Esophagus (tissue), 2 donors: ENCODE results near the gene PNN. TPM values are rescaled to one million over a fixed set of nuclear protein-coding genes. Genes with fewer than 3 reads are reported as not detected.
"Not testable (repeated sequence)": the region's sequence is repeated elsewhere in the genome, so short reads cannot be mapped to it uniquely, and the experiment has no call there.

Experiments
- H3K27ac ChIP-seq, 2 donors: one replicate each; pipeline ENCODE4 v1.5.1; 2013; ENCODE audit warnings: low read depth in 2 of 2, mild to moderate bottlenecking in 2 of 2, inconsistent platforms in 1 of 2, low read length in 1 of 2, moderate library complexity in 1 of 2
- H3K27me3 ChIP-seq, 2 donors: one replicate each; pipeline ENCODE4 v1.6.1; 2013; ENCODE audit warnings: low read length in 2 of 2, control low read depth in 1 of 2, mild to moderate bottlenecking in 1 of 2; ENCODE audit not compliant: insufficient read depth in 2 of 2, control insufficient read depth in 1 of 2
- H3K36me3 ChIP-seq, 2 donors: one replicate each; pipeline ENCODE4 v1.6.1; 2013; ENCODE audit warnings: low read length in 1 of 2; ENCODE audit not compliant: control insufficient read depth in 2 of 2, insufficient read depth in 2 of 2
- H3K4me1 ChIP-seq, 2 donors: one replicate each; pipeline ENCODE4 v1.6.1; 2013; ENCODE audit warnings: low read length in 1 of 2; ENCODE audit not compliant: control insufficient read depth in 2 of 2, insufficient read depth in 2 of 2
- H3K4me3 ChIP-seq, 2 donors: one replicate each; pipeline ENCODE4 v1.5.1; 2013; ENCODE audit warnings: low read length in 2 of 2, mild to moderate bottlenecking in 2 of 2, low read depth in 1 of 2, moderate library complexity in 1 of 2
- H3K9me3 ChIP-seq, 2 donors: one replicate each; pipeline ENCODE4 v1.6.1; 2013; ENCODE audit warnings: mild to moderate bottlenecking in 2 of 2, low read depth in 1 of 2, low read length in 1 of 2, moderate library complexity in 1 of 2; ENCODE audit not compliant: control insufficient read depth in 2 of 2, insufficient read depth in 1 of 2
- WGBS, 2 donors: extraction: QIAGEN DNeasy Blood & Tissue Kit; methylation state at CpG; one replicate each; pipeline ENCODE4 v1.1.7; 2013; 5-methylcytosine and 5-hydroxymethylcytosine counted together
- polyA plus RNA-seq, 2 donors: library from polyadenylated mRNA; stranded (reverse); fragments of 200-250 nt; gene quantifications; one replicate each; pipeline ENCODE4 v1.2.3, GENCODE V29; 2013
- donor health status: healthy with polysubstance abuse.
- donor health status: Bipolar disorder and iron deficiency.

Gene PNN
- polyA plus RNA-seq, 2 donors = 29.8 to 40.5 TPM

DNA sequence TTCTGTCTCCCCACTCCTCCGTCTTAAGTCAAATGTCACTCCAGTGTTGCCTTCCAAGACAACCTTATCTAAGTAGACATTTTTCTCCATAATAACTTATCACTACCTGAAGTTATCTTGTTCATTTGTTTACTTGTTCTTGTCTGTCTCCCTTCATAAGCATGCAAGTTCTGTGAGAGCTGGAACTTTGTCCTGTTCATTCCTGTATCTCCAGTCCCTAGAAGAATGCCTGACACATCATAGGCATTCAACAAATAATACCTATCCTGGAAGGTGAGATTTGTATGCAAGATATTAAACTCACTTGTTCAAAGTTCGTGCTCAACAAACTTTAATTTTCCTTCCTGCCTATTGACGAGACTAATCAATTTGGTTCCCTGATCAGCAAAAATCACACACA is 53.0 kb downstream of the PNN start:
- 83 to 89% methylated on average over 3 of the region's 3 CpGs for WGBS, 2 donors
- no peaks in the 10 kb centered on the region for H3K9me3 ChIP-seq
- no peak overlapping the region for H3K27ac ChIP-seq
- no peaks in the 10 kb centered on the region for H3K4me1 ChIP-seq
- H3K4me3 ChIP-seq = no peak overlapping the region
- no peaks in the 10 kb centered on the region for H3K27me3 ChIP-seq
- H3K36me3 ChIP-seq = no peaks in the 10 kb centered on the region

- no peaks in the 10 kb centered on the region for H3K9me3 ChIP-seq
- H3K36me3 ChIP-seq = no peaks in the 10 kb centered on the region
- no peak overlapping the region for H3K27ac ChIP-seq
- WGBS, 2 donors = 75 to 77% methylated on average over 11 of the region's 11 CpGs
- H3K4me3 ChIP-seq = no peak overlapping the region
- no peaks in the 10 kb centered on the region for H3K4me1 ChIP-seq
- no peaks in the 10 kb centered on the region for H3K27me3 ChIP-seq
Measured at GRCh38 chr14:39228509-39229221, 53.6 kb downstream of the PNN start.

DNA sequence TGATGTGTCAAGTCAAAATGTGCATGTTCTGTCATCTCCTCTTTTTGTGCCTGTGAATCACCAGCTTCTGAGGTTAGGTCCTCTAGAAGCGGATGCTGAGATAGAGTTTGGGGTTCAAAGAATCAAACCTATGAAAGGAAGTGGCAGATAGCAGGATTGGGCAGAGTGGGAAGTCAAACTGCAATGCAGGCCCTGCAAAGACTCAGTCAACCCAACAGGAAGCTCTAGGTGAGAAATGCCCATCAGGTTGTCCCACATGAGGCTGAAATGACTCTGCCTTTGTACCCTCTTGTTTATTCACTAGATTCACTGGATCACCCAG is 54.1 kb downstream of the PNN start:
- H3K36me3 ChIP-seq = no peaks in the 10 kb centered on the region
- no peak overlapping the region for H3K4me3 ChIP-seq
- no peak overlapping the region for H3K27ac ChIP-seq
- WGBS, 2 donors = 85 to 90% methylated on average over 1 of the region's 1 CpG
- H3K4me1 ChIP-seq = no peaks in the 10 kb centered on the region
- H3K9me3 ChIP-seq = no peaks in the 10 kb centered on the region
- H3K27me3 ChIP-seq = no peaks in the 10 kb centered on the region

- no peak overlapping the region for H3K27ac ChIP-seq
- WGBS, 2 donors = 80% methylated on average over 3 of the region's 3 CpGs
Measured at GRCh38 chr14:39229601-39230110, 54.6 kb downstream of the PNN start.

GRCh38 chr14:39230416-39231035 is 55.5 kb downstream of the PNN start:
- Histone ChIP-seq H3K4me1 (no peaks in the 10 kb centered on the region), H3K4me3 (no peak overlapping the region), H3K27me3 (no peaks in the 10 kb centered on the region), H3K27ac (no peak overlapping the region), H3K36me3 (no peaks in the 10 kb centered on the region), H3K9me3 (no peaks in the 10 kb centered on the region)
- 72 to 76% methylated on average over 5 of the region's 5 CpGs for WGBS, 2 donors

More at GRCh38 chr14:39229601-39230110, 54.6 kb downstream of the PNN start:
- H3K4me3 ChIP-seq = no peak overlapping the region
- H3K9me3 ChIP-seq = no peaks in the 10 kb centered on the region
- no peaks in the 10 kb centered on the region for H3K4me1 ChIP-seq
- no peaks in the 10 kb centered on the region for H3K27me3 ChIP-seq
- H3K36me3 ChIP-seq = no peaks in the 10 kb centered on the region

DNA sequence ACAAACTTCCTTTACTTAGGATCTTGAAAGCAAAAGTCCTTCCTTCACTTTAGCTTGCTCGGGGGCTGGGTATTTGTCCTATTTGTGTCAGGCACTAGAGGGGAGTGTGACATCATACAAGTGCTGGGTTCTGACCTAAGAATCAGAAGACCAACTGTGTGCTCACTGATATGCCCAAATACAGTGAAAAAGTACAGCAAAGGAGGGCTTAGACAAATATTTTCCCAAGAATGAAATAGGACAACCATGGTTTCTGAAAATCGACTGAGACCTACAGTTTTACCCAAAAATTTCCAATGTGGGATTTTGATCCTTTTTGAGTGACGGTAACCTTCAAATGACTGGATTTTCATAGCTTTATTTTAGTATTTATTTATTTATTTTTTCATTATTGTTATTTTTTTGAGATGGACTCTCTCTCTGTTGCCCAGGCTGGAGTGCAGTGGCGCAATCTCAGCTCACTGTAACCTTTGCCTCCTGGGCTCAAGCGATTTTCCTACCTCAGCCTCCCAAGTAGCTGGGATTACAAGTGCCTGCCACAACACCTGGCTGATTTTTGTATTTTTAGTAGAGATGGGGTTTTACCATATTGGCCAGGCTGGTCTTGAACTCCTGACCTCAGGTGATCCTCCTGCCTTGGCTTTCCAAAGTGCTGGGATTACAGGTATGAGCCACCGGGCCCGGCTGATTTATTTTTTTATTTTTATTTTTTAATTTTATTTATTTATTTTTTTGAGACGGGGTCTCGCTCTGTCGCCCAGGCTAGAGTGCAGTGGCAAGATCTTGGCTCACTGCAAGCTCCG is 56.9 kb downstream of the PNN start:
- not testable (repeated sequence) for H3K4me1 ChIP-seq, H3K36me3 ChIP-seq, H3K27ac ChIP-seq, H3K4me3 ChIP-seq, H3K9me3 ChIP-seq, H3K27me3 ChIP-seq
- WGBS, 2 donors = 89 to 90% methylated on average over 11 of the region's 11 CpGs

Other genes starting within 250 kb of the PNN start
- 10 to 100 TPM in 1 of 2 donors, 1 to 10 TPM in 1; 5.9 to 12.2 TPM for gene SEC23A, start 72.0 kb upstream of the PNN start, polyA plus RNA-seq
- 1 to 10 TPM; 6.2 to 8.9 TPM for gene GEMIN2, start 60.9 kb upstream of the PNN start, polyA plus RNA-seq
- gene TRAPPC6B, start 4.9 kb upstream of the PNN start, polyA plus RNA-seq = 10 to 100 TPM; 10.3 to 11.5 TPM
- gene MIA2, start 58.7 kb downstream of the PNN start, polyA plus RNA-seq = 10 to 100 TPM; 26.2 to 32.1 TPM